Kidney glomerular epithelial cell (primary cell): ENCODE results near the gene FZR1.
"Not testable (repeated sequence)": the region's sequence is repeated elsewhere in the genome, so short reads cannot be mapped to it uniquely, and the experiment has no call there.

Experiments
- DNase-seq: peaks from one replicate; lab custom pipeline; 2025; lab: John Stamatoyannopoulos, UW

The FZR1 gene

GRCh38 chr19:3514930-3515329 lies 8.8 kb downstream of the FZR1 start:
- no peak for DNase-seq

- DNase-seq = no peak
These were observed 9.8 kb downstream of the FZR1 start for GRCh38 chr19:3515891-3516422.

- DNase-seq = no peak
These were observed 10.6 kb downstream of the FZR1 start for GRCh38 chr19:3516675-3517207.

- DNase-seq = no peak
These were observed 11.5 kb downstream of the FZR1 start for GRCh38 chr19:3517638-3518037.

GRCh38 chr19:3518255-3518654 lies 12.1 kb downstream of the FZR1 start:
- no peak for DNase-seq

GRCh38 chr19:3518659-3519058 lies 12.5 kb downstream of the FZR1 start:
- peak; percentile 37 for DNase-seq

GRCh38 chr19:3519126-3519525 lies 13.0 kb downstream of the FZR1 start:
- no peak for DNase-seq

- no peak for DNase-seq
These were observed 14.3 kb downstream of the FZR1 start for GRCh38 chr19:3520166-3521103.

- no peak for DNase-seq
These were observed 15.0 kb downstream of the FZR1 start for GRCh38 chr19:3521104-3521445.

- DNase-seq = no peak
These were observed 16.6 kb downstream of the FZR1 start for GRCh38 chr19:3522421-3523360.

- no peak for DNase-seq
These were observed 17.4 kb downstream of the FZR1 start for GRCh38 chr19:3523361-3524077.

- DNase-seq = no peak
These were observed 18.1 kb downstream of the FZR1 start for GRCh38 chr19:3524078-3524842.

GRCh38 chr19:3524904-3525451 lies 18.9 kb downstream of the FZR1 start:
- DNase-seq = no peak

- DNase-seq = no peak
These were observed 20.6 kb downstream of the FZR1 start for GRCh38 chr19:3526507-3527237.

GRCh38 chr19:3527238-3527910 lies 21.3 kb downstream of the FZR1 start:
- no peak for DNase-seq

- no peak for DNase-seq
These were observed 22.0 kb downstream of the FZR1 start for GRCh38 chr19:3528080-3528479.

- no peak for DNase-seq
These were observed 22.6 kb downstream of the FZR1 start for GRCh38 chr19:3528539-3529211.

GRCh38 chr19:3529299-3529698 lies 23.2 kb downstream of the FZR1 start:
- not testable (repeated sequence) for DNase-seq

- DNase-seq = no peak
These were observed 24.3 kb downstream of the FZR1 start for GRCh38 chr19:3530389-3530788.
